Activated CD8-positive, alpha-beta T cell treated with anti-CD3 and anti-CD28 coated beads for 36 hours (primary cell): Measurements from ENCODE around the gene FCMR. TPM values are rescaled to one million over a fixed set of nuclear protein-coding genes. Genes with fewer than 3 reads are reported as not detected.

Source experiments
- ATAC-seq: fragments of 200-7000 bp; cut with Tn5 transposase; one replicate; pipeline ENCODE4 v1.10.0; 2021; ENCODE audit warnings: mild to moderate bottlenecking, moderate library complexity
- CTCF ChIA-PET: fragments of 350-600 bp; sonication (Branson Sonifier 250); formaldehyde crosslinking; loops from one replicate; lab custom pipeline; 2021; ENCODE audit warnings: antibody characterized with exemption; lab: Charles Lee
- POLR2A ChIA-PET: fragments of 350-600 bp; sonication (Branson Sonifier 250); formaldehyde crosslinking; loops from one replicate; lab custom pipeline; 2021; ENCODE audit warnings: antibody characterized with exemption; lab: Charles Lee
- DNase-seq: peaks from one replicate; pipeline ENCODE4 v3.0.0-alpha.2; 2020
- H3K27ac Mint-ChIP-seq: one replicate; pipeline ENCODE4 v1.8.0; 2021; ENCODE audit warnings: mild to moderate bottlenecking, mixed read lengths
- H3K27me3 Mint-ChIP-seq: one replicate; pipeline ENCODE4 v1.8.0; 2021; ENCODE audit warnings: mixed read lengths
- H3K36me3 Mint-ChIP-seq: one replicate; pipeline ENCODE4 v1.8.0; 2021; ENCODE audit warnings: low read depth, mixed read lengths
- H3K4me1 Mint-ChIP-seq: one replicate; pipeline ENCODE4 v1.8.0; 2021; ENCODE audit warnings: low read depth, mixed read lengths
- H3K4me3 Mint-ChIP-seq: one replicate; pipeline ENCODE4 v1.8.0; 2021; ENCODE audit warnings: mild to moderate bottlenecking, moderate library complexity, mixed read lengths
- H3K9me3 Mint-ChIP-seq: one replicate; pipeline ENCODE4 v1.8.0; 2021; ENCODE audit warnings: mixed read lengths
- CTCF ChIP-seq: fragments of 200-600 bp; IDR thresholded peaks from one replicate; pipeline ENCODE4 v1.8.0; 2022; ENCODE audit warnings: antibody characterized with exemption, mild to moderate bottlenecking
- intact Hi-C: fragments of 100-400 bp; cut with micrococcal nuclease; formaldehyde crosslinking; loops from one replicate; pipeline ENCODE4 v1.10.0; 2022
- total RNA-seq, 2 experiments: library from RNA; stranded (reverse); gene quantifications; one replicate each; pipeline ENCODE4 v1.2.3, GENCODE V29; 2021

FCMR gene
- total RNA-seq, 2 experiments from 2014 or later = 49.4 to 51.7 TPM

DNA sequence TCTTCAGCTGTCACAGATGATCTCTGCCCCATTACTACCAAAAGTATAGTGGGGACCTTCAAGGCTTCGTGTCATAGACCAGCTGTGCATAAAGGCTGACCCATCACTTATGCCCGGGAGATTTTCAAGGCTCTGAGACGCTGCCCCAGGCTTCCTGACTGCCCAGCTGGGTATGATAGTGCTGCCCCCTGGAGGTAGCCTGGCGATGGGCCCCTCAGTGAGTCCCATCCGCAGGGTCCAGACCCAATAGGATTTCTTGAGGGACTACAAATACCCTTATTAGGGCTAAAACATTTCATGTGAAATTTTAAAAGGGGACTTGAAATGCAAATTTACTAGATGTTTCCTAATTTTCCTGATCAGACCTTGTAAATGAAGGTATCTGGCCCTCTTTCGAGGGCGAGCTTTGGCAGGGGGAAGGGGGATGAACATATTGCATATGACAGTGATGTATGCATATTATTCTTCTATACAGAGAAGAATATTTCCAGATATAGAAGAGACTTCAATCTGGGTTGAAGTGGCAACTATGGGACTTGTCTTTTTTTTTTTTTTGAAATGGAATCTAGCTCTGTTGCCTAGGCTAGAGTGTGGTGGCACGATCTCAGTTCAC is 11.7 kb upstream of the FCMR start:
- intact Hi-C loops = loop anchor here (5.0 kb wide), 1 partner anchor 49 kb away; no protein-coding TSS in a partner anchor
- H3K27me3 Mint-ChIP-seq = no peaks in the 10 kb centered on the region
- peak; percentile 83 for DNase-seq
- H3K36me3 Mint-ChIP-seq = no peaks in the 10 kb centered on the region
- CTCF ChIA-PET = interaction anchor here (0.7 to 13.5 kb wide), 50 partner anchors 8 to 783 kb away, joined by 3 to 289 read pairs (median 4); partner anchors contain the start of genes DYRK3, FCMR, IL20 and PFKFB2
- no peak overlapping the region for H3K4me3 Mint-ChIP-seq
- H3K4me1 Mint-ChIP-seq = peaks cover 41% of the 10 kb centered on the region
- TF ChIP-seq CTCF = peak; percentile 90
- peak overlapping the region; percentile 12 for H3K27ac Mint-ChIP-seq
- peak; percentile 38 for ATAC-seq
- no peaks in the 10 kb centered on the region for H3K9me3 Mint-ChIP-seq
- POLR2A ChIA-PET = interaction anchor here (0.9 kb wide), 1 partner anchor 8 kb away, joined by 3 read pairs; no protein-coding TSS in a partner anchor

DNA sequence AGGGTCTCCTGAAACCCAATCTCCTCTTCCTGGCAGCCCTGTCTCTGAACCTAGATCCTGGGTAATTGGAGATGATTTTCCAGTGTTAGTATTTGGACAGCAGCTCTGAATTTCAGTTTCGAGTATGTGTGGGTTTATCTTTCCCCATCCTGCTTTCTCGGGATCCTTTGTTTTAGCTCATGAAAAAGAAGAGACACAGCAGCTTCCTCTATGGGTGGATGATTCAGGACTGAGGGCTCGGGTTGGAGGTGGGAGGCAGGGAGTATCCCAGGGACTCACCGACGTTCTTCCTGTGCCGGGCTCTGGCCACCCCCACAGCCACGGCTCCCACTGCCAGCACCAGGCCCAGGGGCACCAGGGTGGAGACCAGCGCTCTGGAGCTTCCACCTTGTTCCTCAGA is 10.4 kb upstream of the FCMR start:
- intact Hi-C loops = loop anchor here (5.0 kb wide), 1 partner anchor 50 kb away; no protein-coding TSS in a partner anchor
- Mint-ChIP-seq H3K27ac (no peak overlapping the region), H3K4me1 (peaks cover 54% of the 10 kb centered on the region)

GRCh38 chr1:206931709-206932108 is 10.0 kb upstream of the FCMR start:
- intact Hi-C loops = loop anchor here (5.0 kb wide), 1 partner anchor 51 kb away; no protein-coding TSS in a partner anchor
- H3K27ac Mint-ChIP-seq = peak overlapping the region; percentile 97
- H3K9me3 Mint-ChIP-seq = no peaks in the 10 kb centered on the region
- ChIA-PET CTCF (interaction anchor here (0.8 to 13.5 kb wide), 29 partner anchors 8 to 543 kb away, joined by 3 to 289 read pairs (median 5); partner anchors contain the start of genes DYRK3, FCMR, IL19 and IL20), POLR2A (interaction anchor here (0.9 to 1.2 kb wide), 2 partner anchors 110 to 147 kb away, joined by 3 read pairs; no protein-coding TSS in a partner anchor)
- H3K27me3 Mint-ChIP-seq = no peaks in the 10 kb centered on the region
- TF ChIP-seq CTCF = no peak
- H3K36me3 Mint-ChIP-seq = no peaks in the 10 kb centered on the region
- no peak for ATAC-seq
- H3K4me3 Mint-ChIP-seq = no peak overlapping the region
- peaks cover 55% of the 10 kb centered on the region for H3K4me1 Mint-ChIP-seq
- no peak for DNase-seq

More for the DNA sequence above, 10.4 kb upstream of the FCMR start:
- no peak for TF ChIP-seq CTCF
- DNase-seq = no peak
- POLR2A ChIA-PET = interaction anchor here (0.9 to 1.2 kb wide), 2 partner anchors 110 to 148 kb away, joined by 3 read pairs; no protein-coding TSS in a partner anchor
- no peaks in the 10 kb centered on the region for H3K36me3 Mint-ChIP-seq
- no peak for ATAC-seq
- no peak overlapping the region for H3K4me3 Mint-ChIP-seq
- no peaks in the 10 kb centered on the region for H3K27me3 Mint-ChIP-seq
- CTCF ChIA-PET = interaction anchor here (0.8 to 13.5 kb wide), 29 partner anchors 10 to 543 kb away, joined by 3 to 289 read pairs (median 5); partner anchors contain the start of genes DYRK3, FCMR, IL19 and IL20
- no peaks in the 10 kb centered on the region for H3K9me3 Mint-ChIP-seq

- ATAC-seq (peak; percentile 80), DNase-seq (peak; percentile 90)
- TF ChIP-seq CTCF = no peak
- intact Hi-C loops = loop anchor here (5.0 kb wide), 1 partner anchor 52 kb away; no protein-coding TSS in a partner anchor
- Mint-ChIP-seq H3K27me3 (no peaks in the 10 kb centered on the region), H3K4me1 (peaks cover 60% of the 10 kb centered on the region), H3K27ac (peak overlapping the region; percentile 97), H3K36me3 (no peaks in the 10 kb centered on the region), H3K9me3 (no peaks in the 10 kb centered on the region), H3K4me3 (peak overlapping the region; percentile 69)
- ChIA-PET POLR2A (interaction anchor here (0.6 to 1.5 kb wide), 5 partner anchors 9 to 328 kb away, joined by 3 to 5 read pairs (median 3); partner anchors contain the start of gene FCMR), CTCF (interaction anchor here (0.8 to 13.5 kb wide), 11 partner anchors 9 to 203 kb away, joined by 3 to 289 read pairs (median 14); partner anchors contain the start of genes C1orf116 and FCMR)
Measured at GRCh38 chr1:206930210-206930798, 8.6 kb upstream of the FCMR start.
